ENCODE results near the gene ACHE. TPM values are rescaled to one million over a fixed set of nuclear protein-coding genes. Genes with fewer than 3 reads are reported as not detected.
"Not testable (repeated sequence)": the region's sequence is repeated elsewhere in the genome, so short reads cannot be mapped to it uniquely, and the experiment has no call there.

ACHE gene
- total and polyA plus RNA-seq, 4 donors = 0.15 to 17.6 (median 0.21) TPM

DNA sequence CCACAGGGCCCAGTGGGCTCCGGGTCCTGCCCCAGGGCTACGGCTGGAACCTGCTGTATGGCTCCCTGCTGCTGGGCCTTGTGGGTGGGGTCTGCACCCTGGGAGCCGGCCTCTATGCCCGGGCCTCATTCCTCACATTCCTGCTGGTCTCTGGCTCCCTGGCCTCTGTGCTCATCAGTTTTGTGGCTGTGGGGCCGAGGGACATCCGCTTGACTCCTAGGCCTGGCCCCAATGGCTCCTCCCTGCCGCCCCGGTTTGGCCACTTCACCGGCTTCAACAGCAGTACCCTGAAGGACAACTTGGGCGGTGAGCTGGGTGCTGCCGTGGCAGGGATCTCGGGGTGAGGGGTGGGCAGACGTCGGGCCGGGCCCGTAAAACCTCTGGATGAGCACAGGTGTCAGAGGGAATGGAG is 38.8 kb downstream of the ACHE start:
- Histone ChIP-seq H3K9me3 (ENCODE audit: control insufficient read depth in 4 of 4, low read length in 3 of 4) (no peaks in the 10 kb centered on the region), H3K4me3 (ENCODE audit: low read depth in 1 of 3, low read length in 3 of 3) (no peak overlapping the region), H3K27ac (ENCODE audit: low read depth in 1 of 2, low read length in 2 of 2) (no peak overlapping the region), H3K36me3 (ENCODE audit: control insufficient read depth in 4 of 4, insufficient read depth in 3 of 4, low read depth in 1 of 4, low read length in 3 of 4) (peaks cover 0 to 3% (median 2%) of the 10 kb centered on the region in 4 donors), H3K4me1 (ENCODE audit: control insufficient read depth in 4 of 4, insufficient read depth in 4 of 4, low read length in 3 of 4) (peaks cover 7 to 14% (median 11%) of the 10 kb centered on the region in 4 donors), H3K27me3 (ENCODE audit: control insufficient read depth in 4 of 4, insufficient read depth in 4 of 4, low read length in 3 of 4) (no peaks in the 10 kb centered on the region), H3K9ac (ENCODE audit: low read depth in 1 of 2, low read length in 2 of 2) (no peak overlapping the region)
- no peak for DNase-seq (ENCODE audit: low spot score)
- TF ChIP-seq RXRA (IDR thresholded peaks at IDR 0.05) = no peak
- no peak for TF ChIP-seq SP1 (IDR thresholded peaks at IDR 0.05)
- TF ChIP-seq, protein P1, sequence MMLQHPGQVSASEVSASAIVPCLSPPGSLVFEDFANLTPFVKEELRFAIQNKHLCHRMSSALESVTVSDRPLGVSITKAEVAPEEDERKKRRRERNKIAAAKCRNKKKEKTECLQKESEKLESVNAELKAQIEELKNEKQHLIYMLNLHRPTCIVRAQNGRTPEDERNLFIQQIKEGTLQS (IDR thresholded peaks at IDR 0.05) = no peak
- no peak for TF ChIP-seq MAX (IDR thresholded peaks at IDR 0.05)
- no peak for TF ChIP-seq GABPA (IDR thresholded peaks at IDR 0.05 in 1 of 2, conservative IDR thresholded peaks at IDR 0.05 in 1 of 2)
- TF ChIP-seq FOXA1 (IDR thresholded peaks at IDR 0.05) = no peak
- TF ChIP-seq YY1 (IDR thresholded peaks at IDR 0.05) = no peak
- TF ChIP-seq EGR1 (IDR thresholded peaks at IDR 0.05; ENCODE audit: low read depth in 2 of 2) = no peak
- TF ChIP-seq REST (IDR thresholded peaks at IDR 0.05) = no peak
- no peak for TF ChIP-seq FOXA2 (IDR thresholded peaks at IDR 0.05)
- TF ChIP-seq TAF1 (conservative IDR thresholded peaks at IDR 0.05) = no peak
- no peak for TF ChIP-seq HNF4G (IDR thresholded peaks at IDR 0.05)
- TF ChIP-seq JUND (IDR thresholded peaks at IDR 0.05) = no peak
- TF ChIP-seq CTCF (IDR thresholded peaks at IDR 0.05; ENCODE audit: low read depth, low read length, missing input control) = no peak
- 93% methylated on average over 16 of the region's 16 CpGs for WGBS

- TF ChIP-seq MAX (IDR thresholded peaks at IDR 0.05) = no peak
- TF ChIP-seq, protein P2, sequence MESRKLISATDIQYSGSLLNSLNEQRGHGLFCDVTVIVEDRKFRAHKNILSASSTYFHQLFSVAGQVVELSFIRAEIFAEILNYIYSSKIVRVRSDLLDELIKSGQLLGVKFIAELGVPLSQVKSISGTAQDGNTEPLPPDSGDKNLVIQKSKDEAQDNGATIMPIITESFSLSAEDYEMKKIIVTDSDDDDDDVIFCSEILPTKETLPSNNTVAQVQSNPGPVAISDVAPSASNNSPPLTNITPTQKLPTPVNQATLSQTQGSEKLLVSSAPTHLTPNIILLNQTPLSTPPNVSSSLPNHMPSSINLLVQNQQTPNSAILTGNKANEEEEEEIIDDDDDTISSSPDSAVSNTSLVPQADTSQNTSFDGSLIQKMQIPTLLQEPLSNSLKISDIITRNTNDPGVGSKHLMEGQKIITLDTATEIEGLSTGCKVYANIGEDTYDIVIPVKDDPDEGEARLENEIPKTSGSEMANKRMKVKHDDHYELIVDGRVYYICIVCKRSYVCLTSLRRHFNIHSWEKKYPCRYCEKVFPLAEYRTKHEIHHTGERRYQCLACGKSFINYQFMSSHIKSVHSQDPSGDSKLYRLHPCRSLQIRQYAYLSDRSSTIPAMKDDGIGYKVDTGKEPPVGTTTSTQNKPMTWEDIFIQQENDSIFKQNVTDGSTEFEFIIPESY (IDR thresholded peaks at IDR 0.05) = no peak
- TF ChIP-seq FOXA1 (IDR thresholded peaks at IDR 0.05) = no peak
- TF ChIP-seq HNF4G (IDR thresholded peaks at IDR 0.05) = no peak
- TF ChIP-seq, protein P1 (IDR thresholded peaks at IDR 0.05) = no peak
- no peak for TF ChIP-seq RXRA (IDR thresholded peaks at IDR 0.05)
- no peak for TF ChIP-seq REST (IDR thresholded peaks at IDR 0.05)
- Histone ChIP-seq H3K4me3 (ENCODE audit: low read depth in 1 of 3, low read length in 3 of 3) (no peak overlapping the region), H3K36me3 (ENCODE audit: control insufficient read depth in 4 of 4, insufficient read depth in 3 of 4, low read depth in 1 of 4, low read length in 3 of 4) (peaks cover 0 to 3% (median under 1%) of the 10 kb centered on the region in 4 donors), H3K27ac (ENCODE audit: low read depth in 1 of 2, low read length in 2 of 2) (no peak overlapping the region), H3K27me3 (ENCODE audit: control insufficient read depth in 4 of 4, insufficient read depth in 4 of 4, low read length in 3 of 4) (no peaks in the 10 kb centered on the region), H3K9me3 (ENCODE audit: control insufficient read depth in 4 of 4, low read length in 3 of 4) (no peaks in the 10 kb centered on the region), H3K9ac (ENCODE audit: low read depth in 1 of 2, low read length in 2 of 2) (no peak overlapping the region), H3K4me1 (ENCODE audit: control insufficient read depth in 4 of 4, insufficient read depth in 4 of 4, low read length in 3 of 4) (peaks cover 7 to 17% (median 11%) of the 10 kb centered on the region in 4 donors)
- no peak for DNase-seq (ENCODE audit: low spot score)
- 97% methylated on average over 10 of the region's 10 CpGs for WGBS
Observed at GRCh38 chr7:100855515-100855914, 40.2 kb downstream of the ACHE start.

DNA sequence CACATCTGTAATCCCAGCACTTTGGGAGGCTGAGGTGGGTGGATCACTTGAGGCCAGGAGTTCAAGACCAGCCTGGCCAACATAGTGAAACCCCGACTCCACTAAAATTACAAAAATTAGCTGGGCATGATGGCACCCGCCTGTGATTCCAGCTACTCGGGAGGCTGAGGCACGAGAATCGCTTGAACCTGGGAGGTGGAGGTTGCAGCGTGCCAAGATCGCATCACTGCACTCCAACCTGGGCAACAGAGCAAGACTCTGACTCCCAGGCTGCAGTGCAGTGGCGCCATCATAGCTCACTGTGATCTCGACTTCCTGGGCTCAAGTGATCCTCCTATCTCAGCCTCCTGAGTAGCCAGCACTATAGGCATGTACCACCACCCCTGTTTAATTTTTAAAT is 40.8 kb downstream of the ACHE start:
- H3K27ac ChIP-seq (ENCODE audit: low read depth in 1 of 2, low read length in 2 of 2); H3K9ac ChIP-seq (ENCODE audit: low read depth in 1 of 2, low read length in 2 of 2); H3K9me3 ChIP-seq (ENCODE audit: control insufficient read depth in 4 of 4, low read length in 3 of 4); H3K27me3 ChIP-seq (ENCODE audit: control insufficient read depth in 4 of 4, insufficient read depth in 4 of 4, low read length in 3 of 4); DNase-seq (ENCODE audit: low spot score); H3K36me3 ChIP-seq (ENCODE audit: control insufficient read depth in 4 of 4, insufficient read depth in 3 of 4, low read depth in 1 of 4, low read length in 3 of 4); H3K4me3 ChIP-seq (ENCODE audit: low read depth in 1 of 3, low read length in 3 of 3): not testable (repeated sequence)
- peaks cover 7 to 17% (median 11%) of the 10 kb centered on the region in 4 donors for H3K4me1 ChIP-seq (ENCODE audit: control insufficient read depth in 4 of 4, insufficient read depth in 4 of 4, low read length in 3 of 4)
- 98% methylated on average over 9 of the region's 9 CpGs for WGBS

Measured in liver (tissue), 9 donors.